Measurements from ENCODE around the gene NCS1.
"Not testable (repeated sequence)": the region's sequence is repeated elsewhere in the genome, so short reads cannot be mapped to it uniquely, and the experiment has no call there.

The NCS1 gene

GRCh38 chr9:130240410-130241197, 68.4 kb downstream of the NCS1 start:
- peak; percentile 69 for DNase-seq

- DNase-seq, result no peak
Observed at GRCh38 chr9:130241198-130241535, 69.0 kb downstream of the NCS1 start.

GRCh38 chr9:130242270-130243014, 70.2 kb downstream of the NCS1 start:
- no peak for DNase-seq

- DNase-seq, result peak; percentile 88
Observed at GRCh38 chr9:130243015-130243881, 71.0 kb downstream of the NCS1 start.

GRCh38 chr9:130243882-130244170, 71.6 kb downstream of the NCS1 start:
- DNase-seq, result no peak

GRCh38 chr9:130244548-130245165, 72.5 kb downstream of the NCS1 start:
- DNase-seq, result no peak

- no peak for DNase-seq
Observed at GRCh38 chr9:130245474-130245873, 73.3 kb downstream of the NCS1 start.

- no peak for DNase-seq
Observed at GRCh38 chr9:130246126-130246525, 73.9 kb downstream of the NCS1 start.

GRCh38 chr9:130254747-130255630, 82.8 kb downstream of the NCS1 start:
- no peak for DNase-seq

GRCh38 chr9:130255631-130256134, 83.5 kb downstream of the NCS1 start:
- no peak for DNase-seq

- DNase-seq, result no peak
Observed at GRCh38 chr9:130256644-130257043, 84.4 kb downstream of the NCS1 start.

GRCh38 chr9:130258137-130258536, 85.9 kb downstream of the NCS1 start:
- DNase-seq, result not testable (repeated sequence)

GRCh38 chr9:130259044-130259443, 86.8 kb downstream of the NCS1 start:
- no peak for DNase-seq

- DNase-seq, result no peak
Observed at GRCh38 chr9:130260816-130261765, 88.9 kb downstream of the NCS1 start.

GRCh38 chr9:130262061-130262745, 90.0 kb downstream of the NCS1 start:
- no peak for DNase-seq

- DNase-seq, result no peak
Observed at GRCh38 chr9:130262771-130263170, 90.6 kb downstream of the NCS1 start.

GRCh38 chr9:130263601-130264413, 91.6 kb downstream of the NCS1 start:
- no peak for DNase-seq

- no peak for DNase-seq
Observed at GRCh38 chr9:130264414-130265350, 92.5 kb downstream of the NCS1 start.
